Measurements from ENCODE around the gene LANCL2.

DNA sequence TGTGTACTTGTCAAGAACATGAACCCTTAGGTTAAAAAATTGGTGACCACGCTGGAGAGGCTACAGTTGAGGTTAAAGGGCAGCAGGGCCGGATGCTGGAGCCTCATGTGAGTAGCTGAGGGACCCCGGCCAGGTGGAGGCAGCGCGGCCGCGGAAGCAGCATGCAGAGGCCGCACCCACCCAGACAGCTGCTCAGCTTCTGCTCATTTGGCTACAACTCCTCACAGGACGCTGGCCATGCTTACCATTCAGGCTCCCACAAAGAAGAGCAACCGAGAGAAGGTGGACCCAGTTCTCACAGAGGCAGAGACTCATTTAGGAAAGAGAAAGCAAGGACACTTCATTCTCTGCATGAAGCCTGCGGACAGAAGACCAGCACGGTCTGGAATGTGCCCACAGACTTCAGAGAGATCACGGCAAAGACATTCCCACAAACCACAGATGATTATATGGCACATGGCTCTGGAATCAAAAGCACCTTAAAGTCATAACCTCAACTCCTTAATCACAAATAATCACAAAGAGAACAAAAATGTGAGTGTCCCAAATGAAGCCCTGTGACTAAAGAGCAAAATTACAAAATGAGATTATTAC, 112.7 kb downstream of the LANCL2 start:
- TF ChIP-seq TRIM24 (IDR thresholded peaks at IDR 0.05) (no peak), FIP1L1 (IDR thresholded peaks at IDR 0.05; ENCODE audit: low read depth, low read length, poor library complexity, severe bottlenecking) (no peak), ZKSCAN1 (IDR thresholded peaks at IDR 0.05; ENCODE audit: low read depth, low read length) (no peak), ZNF232 (CRISPR knock-in tag; IDR thresholded peaks at IDR 0.05) (no peak), PPARD (CRISPR knock-in tag; IDR thresholded peaks at IDR 0.05) (no peak), ZBTB8A (IDR thresholded peaks at IDR 0.05; ENCODE audit: partially characterized antibody) (no peak), KDM4B (IDR thresholded peaks at IDR 0.05; ENCODE audit: borderline replicate concordance in 2 of 2, low read depth in 1 of 2) (no peak), ZNF408 (CRISPR knock-in tag; IDR thresholded peaks at IDR 0.05; ENCODE audit: low read depth) (no peak)
- TF ChIP-seq, protein P1, sequence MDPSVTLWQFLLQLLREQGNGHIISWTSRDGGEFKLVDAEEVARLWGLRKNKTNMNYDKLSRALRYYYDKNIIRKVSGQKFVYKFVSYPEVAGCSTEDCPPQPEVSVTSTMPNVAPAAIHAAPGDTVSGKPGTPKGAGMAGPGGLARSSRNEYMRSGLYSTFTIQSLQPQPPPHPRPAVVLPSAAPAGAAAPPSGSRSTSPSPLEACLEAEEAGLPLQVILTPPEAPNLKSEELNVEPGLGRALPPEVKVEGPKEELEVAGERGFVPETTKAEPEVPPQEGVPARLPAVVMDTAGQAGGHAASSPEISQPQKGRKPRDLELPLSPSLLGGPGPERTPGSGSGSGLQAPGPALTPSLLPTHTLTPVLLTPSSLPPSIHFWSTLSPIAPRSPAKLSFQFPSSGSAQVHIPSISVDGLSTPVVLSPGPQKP (CRISPR knock-in tag; IDR thresholded peaks at IDR 0.05), result no peak
- TF ChIP-seq, protein P2, sequence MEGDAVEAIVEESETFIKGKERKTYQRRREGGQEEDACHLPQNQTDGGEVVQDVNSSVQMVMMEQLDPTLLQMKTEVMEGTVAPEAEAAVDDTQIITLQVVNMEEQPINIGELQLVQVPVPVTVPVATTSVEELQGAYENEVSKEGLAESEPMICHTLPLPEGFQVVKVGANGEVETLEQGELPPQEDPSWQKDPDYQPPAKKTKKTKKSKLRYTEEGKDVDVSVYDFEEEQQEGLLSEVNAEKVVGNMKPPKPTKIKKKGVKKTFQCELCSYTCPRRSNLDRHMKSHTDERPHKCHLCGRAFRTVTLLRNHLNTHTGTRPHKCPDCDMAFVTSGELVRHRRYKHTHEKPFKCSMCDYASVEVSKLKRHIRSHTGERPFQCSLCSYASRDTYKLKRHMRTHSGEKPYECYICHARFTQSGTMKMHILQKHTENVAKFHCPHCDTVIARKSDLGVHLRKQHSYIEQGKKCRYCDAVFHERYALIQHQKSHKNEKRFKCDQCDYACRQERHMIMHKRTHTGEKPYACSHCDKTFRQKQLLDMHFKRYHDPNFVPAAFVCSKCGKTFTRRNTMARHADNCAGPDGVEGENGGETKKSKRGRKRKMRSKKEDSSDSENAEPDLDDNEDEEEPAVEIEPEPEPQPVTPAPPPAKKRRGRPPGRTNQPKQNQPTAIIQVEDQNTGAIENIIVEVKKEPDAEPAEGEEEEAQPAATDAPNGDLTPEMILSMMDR (IDR thresholded peaks at IDR 0.05 in 2 of 3, conservative IDR thresholded peaks at IDR 0.05 in 1 of 3; ENCODE audit: insufficient read depth in 2 of 3, low read depth in 1 of 3, low read length in 3 of 3), result no peak
- TF ChIP-seq, protein P3, sequence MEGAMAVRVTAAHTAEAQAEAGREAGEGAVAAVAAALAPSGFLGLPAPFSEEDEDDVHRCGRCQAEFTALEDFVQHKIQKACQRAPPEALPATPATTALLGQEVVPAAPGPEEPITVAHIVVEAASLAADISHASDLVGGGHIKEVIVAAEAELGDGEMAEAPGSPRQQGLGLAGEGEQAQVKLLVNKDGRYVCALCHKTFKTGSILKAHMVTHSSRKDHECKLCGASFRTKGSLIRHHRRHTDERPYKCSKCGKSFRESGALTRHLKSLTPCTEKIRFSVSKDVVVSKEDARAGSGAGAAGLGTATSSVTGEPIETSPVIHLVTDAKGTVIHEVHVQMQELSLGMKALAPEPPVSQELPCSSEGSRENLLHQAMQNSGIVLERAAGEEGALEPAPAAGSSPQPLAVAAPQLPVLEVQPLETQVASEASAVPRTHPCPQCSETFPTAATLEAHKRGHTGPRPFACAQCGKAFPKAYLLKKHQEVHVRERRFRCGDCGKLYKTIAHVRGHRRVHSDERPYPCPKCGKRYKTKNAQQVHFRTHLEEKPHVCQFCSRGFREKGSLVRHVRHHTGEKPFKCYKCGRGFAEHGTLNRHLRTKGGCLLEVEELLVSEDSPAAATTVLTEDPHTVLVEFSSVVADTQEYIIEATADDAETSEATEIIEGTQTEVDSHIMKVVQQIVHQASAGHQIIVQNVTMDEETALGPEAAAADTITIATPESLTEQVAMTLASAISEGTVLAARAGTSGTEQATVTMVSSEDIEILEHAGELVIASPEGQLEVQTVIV (CRISPR knock-in tag; IDR thresholded peaks at IDR 0.05; ENCODE audit: borderline replicate concordance), result no peak
